Measurements from ENCODE around the gene ADGRG1.

ADGRG1 gene

DNA sequence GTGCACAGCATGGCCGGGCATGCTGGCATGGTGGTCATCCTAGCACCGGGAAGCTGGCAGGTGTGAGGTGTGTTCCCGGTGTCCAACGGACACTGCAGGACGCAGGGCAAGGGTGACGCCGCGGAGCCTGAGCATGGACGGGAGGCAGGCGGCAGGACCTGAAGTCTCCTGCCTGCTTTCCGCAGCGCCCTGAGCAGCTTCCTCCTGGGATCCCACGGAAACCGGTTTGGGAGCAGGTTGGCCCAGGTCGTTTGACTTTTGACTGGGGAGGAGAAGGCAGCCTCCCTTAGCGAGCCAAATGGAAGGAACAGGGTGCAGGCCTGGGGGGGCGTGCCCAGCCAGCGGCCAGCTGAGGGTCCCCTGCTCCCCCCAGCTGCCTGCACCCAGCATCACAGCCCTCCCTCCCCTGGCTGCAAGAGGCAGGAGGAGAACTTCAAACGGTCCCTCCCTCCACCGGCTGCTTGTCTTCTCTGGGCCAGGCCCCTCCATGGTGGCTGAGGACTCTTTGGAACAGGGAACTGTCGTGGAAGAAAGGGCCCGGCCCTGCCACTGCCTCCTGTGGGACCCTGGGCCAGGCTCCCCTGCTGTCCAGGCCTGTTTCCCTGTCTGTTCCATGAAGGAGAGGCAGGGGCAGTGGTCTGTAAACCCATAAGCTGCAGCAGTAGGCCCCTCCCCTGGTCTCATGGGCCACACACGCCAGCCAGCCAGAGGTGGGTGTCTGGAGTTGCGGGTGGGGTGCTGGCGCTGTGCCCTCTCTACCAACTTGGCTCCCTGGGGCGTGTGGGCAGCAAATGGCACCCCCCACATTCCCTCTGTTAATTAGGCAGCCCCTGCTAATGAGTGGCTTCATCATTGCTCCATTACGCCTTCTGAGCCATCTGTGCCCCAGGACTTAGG lies 7.8 kb upstream of the ADGRG1 start:
- DNase-seq = peak; percentile 88

DNA sequence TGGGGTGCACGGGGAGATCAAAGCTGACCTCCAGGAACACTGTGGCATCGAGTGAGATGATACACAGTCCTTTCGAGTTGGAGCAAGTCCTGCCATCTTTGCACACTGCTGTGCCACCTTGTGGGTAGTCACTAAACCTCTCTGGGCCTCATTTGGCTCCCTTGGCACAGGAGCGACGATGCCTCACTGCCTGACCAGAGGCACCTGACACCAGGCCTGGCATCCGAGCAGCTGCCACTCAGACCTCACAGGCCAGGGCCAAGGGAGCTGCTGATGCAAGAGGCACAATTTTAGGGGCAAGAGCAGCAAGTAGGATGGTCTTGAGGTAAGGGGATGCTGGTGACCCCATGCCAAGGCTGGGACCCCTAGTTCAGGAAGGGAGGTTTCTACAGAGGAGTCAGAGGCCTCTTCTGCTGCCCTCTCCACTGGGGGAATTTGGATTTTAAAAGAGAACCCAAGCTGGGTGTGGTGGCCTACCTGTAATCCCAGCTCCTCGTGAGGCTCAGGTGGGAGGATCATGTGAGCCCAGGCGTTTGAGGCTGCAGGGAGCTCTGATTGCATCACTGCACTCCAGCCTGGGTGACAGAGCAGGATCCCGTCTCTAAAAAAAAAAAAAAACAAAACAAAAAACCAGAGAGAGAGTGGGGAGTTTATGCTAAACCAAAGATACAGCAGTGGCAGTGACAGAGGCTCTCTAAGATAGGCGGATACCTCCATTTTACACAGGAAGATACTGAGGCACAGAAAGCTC lies 6.7 kb upstream of the ADGRG1 start:
- DNase-seq = peak; percentile 63

GRCh38 chr16:57622361-57623250 lies 5.8 kb upstream of the ADGRG1 start:
- DNase-seq = peak; percentile 28

DNA sequence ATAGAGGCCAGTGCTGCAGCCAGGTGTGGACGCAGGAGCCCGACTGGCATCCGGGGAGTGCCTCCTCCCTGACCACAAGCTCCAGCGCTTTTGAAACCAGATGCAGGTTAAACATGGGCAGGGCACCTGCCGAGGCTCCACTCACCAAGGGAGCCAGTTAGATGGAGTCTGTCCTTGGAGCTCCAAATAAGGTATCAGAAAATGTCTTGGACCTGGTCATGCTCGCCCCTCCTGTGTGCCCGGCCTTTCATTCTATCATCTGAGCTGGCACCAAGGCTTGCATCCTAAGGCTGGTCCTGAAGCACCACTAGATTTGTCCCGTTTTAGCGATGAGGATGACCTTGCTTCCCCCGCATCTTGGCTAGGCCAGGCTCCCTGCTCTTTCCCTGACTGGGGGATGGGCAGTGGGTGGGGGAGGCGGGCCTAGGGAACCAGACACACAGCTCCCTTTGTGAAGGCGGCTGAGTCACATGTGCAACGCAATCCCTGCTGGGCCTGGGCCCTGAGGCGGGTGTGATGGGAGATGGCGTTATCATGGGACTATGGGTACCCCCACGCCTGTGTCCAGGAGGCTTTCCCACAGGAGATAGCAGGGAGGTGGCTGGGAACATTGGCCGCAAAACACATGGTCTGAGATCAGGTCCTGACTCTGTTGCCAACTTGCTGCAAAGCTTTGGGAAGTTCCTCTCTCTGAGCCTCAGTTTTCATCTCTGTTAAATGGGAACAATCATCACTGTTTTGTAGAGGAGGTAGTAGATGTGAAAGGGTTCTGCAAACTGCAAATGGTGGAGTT lies 5.0 kb upstream of the ADGRG1 start:
- DNase-seq = peak; percentile 86

DNA sequence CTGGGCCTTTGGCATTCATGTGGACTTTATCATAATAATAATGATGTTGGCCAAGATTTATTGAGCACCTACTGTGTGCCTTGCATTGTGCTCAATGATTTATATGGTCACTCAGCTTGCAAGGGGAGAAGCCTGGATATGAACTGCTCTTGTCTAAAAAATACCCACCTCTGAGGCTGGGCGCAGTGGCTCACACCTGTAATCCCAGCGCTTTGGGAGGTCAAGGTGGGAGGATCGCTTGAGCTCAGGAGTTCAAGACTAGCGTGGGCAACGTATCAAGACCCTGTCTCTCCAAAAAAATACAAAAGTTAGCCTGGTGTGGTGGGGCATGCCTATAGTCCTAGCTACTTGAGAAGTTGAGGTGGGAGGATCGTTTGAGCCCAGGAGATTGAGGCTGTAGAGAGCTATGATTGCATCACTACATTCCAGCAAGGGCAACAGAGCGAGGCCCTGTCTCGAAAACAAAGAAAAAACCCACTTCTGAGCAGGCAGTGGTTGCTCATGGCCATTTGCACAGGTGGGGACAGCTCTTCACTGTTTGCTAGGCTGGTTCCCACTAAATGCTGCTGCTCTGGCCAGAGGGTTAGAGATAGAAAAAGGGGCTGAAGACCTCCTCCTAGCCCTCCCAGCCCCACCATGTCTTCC lies 4.3 kb upstream of the ADGRG1 start:
- no peak for DNase-seq

GRCh38 chr16:57624806-57625500 lies 3.5 kb upstream of the ADGRG1 start:
- no peak for DNase-seq

DNA sequence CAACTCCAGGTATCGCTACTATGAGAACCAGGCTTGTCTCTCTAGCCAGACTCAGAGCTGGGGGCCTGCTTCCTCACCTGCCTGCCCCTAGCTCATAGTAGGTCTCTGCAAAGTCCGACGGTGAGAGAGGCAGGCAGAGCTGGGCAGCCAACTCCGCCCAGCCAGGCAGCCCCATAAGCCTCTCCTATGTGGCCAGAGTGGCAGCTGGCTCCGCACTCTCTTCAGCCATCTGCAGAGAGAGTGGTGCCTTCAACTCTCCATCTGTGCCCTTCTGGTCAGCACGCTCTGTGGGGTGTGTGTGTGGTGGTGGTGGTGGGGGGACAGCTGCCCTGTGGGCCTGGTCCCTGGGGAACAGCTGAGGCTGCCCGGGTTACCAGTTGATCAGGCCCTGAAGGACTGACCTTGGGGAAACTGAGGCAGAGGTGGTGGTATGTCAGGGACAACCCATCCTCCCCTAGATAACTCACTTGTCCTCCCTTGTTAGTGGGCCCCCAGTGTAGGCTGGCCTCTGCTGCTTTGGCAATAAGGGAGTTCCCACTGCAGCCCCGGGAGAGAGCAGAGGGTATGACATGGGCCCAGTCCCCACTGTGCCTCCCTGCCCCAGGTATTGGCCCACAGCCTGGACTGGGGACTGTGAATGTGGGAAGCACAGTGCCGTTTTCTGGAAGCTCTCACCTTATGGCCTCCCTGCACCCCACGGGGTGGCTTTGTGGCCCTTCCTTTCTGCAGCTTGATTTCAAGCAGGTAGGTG lies 1.8 kb upstream of the ADGRG1 start:
- no peak for DNase-seq

DNA sequence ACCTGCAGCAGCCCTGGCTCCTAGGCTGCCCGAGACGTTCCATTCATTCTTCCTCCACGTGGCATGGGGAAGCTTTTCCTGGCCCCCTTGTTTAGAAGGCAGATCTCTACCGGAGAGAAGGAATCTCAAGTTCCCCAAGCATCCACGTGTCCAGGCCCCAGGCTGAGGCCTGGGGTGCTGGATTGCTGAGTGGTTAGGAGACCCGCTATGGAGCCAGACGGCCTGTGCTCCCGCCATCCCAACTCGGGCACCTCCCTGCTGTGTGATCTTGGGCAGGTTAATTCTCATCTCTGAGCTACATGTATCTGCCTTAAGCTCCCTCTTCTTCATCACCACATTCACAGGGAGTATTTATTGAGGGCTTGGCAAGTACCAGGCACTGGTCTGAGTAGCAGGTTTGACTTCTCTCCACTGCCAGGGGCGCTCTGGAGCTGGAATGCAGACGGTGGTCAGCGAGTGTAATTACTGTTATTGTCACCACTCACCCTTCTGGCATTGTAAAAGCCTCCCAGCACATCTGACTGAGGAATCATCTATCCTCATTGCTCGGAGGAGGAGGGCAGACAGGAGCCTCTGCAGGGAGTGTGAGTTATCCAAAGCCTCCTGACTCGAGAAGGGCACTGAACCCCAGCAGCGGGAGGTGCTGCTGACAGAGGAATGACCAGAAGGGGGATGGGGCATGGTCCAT lies 1.1 kb upstream of the ADGRG1 start:
- peak; percentile 22 for DNase-seq

DNA sequence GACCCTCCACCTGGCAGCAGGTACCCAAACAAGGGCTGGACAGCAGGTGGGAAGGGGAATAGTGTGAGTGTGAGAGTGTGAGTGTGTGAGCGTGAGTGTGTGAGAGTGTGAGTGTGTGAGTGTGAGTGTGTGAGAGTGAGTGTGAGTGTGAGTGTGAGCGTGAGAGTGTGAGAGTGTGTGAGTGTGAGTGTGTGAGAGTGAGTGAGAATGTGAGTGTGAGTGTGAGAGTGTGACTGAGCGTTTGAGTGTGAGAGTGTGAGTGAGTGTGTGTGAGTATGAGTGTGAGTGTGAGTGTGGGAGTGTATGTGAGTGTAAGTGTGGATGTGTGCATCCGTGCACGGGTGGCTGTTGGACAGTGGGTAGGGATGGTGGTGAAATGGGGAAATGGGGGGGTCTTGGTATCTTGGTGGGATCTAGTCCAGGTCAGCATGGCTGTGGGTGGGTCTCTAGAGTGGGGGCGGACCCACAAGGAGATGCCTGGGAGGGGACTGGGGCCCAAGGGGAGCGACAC lies 408 bp downstream of the ADGRG1 start:
- no peak for DNase-seq

DNA sequence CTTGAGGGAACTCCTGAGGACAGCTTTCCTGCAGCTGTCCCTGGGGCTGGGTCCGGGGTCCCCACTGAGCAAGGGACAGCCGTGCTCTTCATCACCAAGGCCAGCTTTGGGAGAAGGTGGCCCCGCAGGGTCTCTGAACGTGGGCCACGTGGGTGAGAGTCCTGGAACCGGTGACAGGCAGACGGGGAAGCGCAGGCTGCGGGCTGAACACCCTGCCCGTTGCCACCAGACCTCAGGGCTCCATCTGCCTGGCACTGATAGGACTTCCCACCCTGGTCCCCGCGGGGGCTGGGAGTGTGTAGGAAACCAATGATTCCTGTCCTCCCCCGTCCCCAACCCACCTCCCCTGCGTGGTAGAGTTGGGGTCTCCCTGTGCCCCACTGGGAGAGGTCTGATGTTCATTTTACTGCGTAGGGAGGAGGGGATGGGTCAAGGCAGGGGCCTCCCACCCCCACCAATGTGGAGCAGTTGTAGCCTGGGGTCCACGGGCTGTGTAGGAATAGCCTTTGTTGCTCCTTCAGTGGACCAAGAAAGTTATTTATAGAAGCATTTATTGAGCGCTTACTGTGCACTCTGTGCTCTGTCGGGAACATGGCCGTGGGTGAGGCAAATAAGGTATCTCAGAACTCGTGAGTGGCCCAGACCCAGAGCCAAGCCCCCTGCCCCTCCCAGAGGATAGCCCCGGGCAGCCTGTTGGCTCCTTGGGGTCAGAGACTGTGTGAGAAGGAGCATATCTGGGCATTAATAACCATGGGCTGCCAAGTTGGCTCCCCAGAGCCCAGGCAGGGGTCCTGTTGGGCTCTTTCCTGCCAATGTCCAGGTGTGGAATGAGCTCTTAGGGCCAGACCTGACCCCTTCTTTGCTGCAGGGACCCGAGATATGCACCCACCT lies 1.3 kb downstream of the ADGRG1 start:
- no peak for DNase-seq

DNA sequence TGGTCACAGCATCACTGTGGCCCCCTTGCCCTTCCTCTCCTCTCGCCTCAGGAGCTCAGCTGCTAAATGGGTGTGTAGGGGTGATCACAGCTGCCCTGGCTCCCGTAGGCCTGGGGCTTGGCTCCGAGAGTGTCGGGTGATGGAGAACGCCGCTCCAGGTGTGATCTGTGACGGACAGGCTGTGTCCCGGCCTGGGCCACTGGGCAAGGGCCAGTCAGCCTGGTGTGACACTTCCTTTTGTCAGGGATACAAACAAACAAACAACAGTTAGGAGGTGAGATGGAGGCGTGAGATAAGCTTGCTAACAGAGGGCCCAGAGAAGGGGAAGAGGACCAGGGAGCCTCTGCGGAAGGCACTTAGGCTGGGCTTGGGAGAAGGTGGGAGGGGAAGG lies 2.0 kb downstream of the ADGRG1 start:
- peak; percentile 34 for DNase-seq

DNA sequence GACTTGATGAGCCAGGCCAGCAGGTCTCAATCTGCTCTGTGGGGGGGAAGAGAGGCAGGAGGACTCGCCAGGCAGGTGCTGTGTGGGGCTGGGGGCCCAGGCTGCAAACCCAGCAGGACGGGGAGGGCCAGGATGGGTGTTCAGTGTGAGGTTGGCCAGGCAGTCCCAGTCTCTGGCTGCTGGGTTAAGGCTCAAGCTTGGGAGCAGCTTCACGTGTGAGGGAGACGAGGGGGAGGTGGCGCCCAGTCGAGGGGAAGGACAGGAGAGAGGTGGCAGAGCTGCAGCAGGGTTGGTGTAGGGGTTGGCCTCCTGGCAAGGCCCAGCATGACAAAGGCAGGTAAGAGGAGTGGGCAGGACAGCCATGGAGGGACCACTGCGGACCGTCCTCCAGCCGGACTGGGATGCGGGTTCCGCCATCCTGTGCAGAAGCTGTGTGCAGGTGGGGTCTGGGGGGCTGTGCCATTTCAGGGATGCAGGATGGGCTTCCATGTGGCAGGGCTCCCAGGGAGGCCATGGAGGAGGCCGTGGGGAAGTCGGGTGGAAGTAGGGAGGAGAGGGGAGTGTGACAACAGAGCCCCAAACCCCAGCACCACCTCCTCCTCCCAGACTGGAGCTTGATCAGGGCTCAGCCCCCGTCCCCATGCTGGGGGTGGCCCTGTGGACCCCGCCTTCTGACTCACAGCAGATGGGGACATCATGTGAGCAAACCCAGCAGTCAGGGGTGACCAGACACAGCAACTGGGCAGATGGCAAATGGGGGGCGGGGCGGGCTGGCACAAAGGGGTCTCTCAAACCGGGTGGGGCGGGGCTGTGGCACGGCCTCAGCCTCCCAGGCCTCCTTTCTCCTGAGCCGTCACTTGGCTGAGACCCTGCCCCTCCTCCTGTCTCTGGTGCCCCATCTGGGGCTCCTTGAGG lies 2.8 kb downstream of the ADGRG1 start:
- no peak for DNase-seq

GRCh38 chr16:57632568-57632967 lies 4.1 kb downstream of the ADGRG1 start:
- DNase-seq = no peak

DNA sequence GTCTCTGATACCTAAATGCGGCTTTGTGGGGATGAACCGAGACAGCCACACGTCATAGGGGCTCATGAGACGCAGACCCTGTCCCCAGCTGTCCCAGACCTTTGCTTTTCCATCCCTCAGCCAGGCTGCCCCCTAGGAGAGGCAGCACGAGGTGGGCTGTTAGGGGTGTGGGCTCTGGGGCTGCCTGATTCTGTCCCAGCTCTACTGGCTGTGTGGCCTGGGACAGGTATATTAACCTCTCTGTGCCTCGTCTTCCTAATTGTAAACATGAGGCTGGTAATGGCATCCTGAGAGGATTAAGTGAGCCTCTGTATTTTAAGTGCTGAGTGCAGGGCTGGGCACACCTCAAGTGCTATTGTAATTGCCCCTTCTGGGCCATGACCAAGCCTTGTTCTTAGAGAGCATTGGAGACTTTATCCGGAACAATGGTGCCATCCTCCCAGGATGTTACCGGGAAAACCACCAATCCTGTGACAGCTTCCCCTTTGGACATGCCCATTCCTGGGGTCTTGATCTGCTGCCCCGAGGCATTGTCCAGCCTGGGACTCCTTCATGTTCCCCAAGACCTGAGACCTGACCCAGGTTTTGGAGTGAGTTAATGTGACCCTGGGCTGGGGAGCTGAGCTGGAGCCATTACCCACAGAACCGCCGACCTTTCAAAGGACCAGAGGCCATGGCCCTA lies 5.1 kb downstream of the ADGRG1 start:
- DNase-seq = no peak

DNA sequence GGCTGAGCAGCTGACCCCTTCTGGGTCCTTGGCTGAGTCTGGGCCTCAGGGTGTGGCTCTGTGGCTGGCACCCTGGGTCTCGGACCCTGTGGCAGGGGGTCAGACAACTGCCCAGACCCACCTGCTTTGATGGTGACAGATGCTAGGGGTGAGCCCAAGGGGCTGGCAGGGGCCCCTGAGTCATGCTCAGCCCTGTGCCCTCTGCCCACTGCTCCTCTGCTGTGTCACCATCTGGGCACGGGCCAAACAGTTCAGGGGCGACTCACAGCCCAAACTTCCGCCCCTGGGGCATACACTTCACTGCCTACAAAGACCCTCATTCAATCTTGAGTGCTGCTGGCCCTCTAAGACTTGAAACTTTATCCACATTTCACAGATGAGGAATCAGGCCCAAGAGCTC lies 5.7 kb downstream of the ADGRG1 start:
- no peak for DNase-seq

- DNase-seq = no peak
These were observed 7.1 kb downstream of the ADGRG1 start for GRCh38 chr16:57635266-57636097.

Measured in DMS53 (cell line).